Hepatocyte (in vitro differentiated cells): ENCODE data around the gene ZNF709. TPM values are rescaled to one million over a fixed set of nuclear protein-coding genes. Genes with fewer than 3 reads are reported as not detected.
"Not testable (repeated sequence)": the region's sequence is repeated elsewhere in the genome, so short reads cannot be mapped to it uniquely, and the experiment has no call there.

ENCODE experiments used
- DNase-seq: peaks from one replicate; pipeline ENCODE4 v3.0.0-alpha.2; 2016; ENCODE audit warnings: low spot score
- H2AFZ ChIP-seq: fragments of 200-600 bp; sonication (generic); 2 replicates; pipeline ENCODE4 v1.6.0; 2016; ENCODE audit warnings: antibody characterized with exemption, mild to moderate bottlenecking
- H3K27ac ChIP-seq: fragments of 200-600 bp; sonication (generic); 2 replicates; pipeline ENCODE4 v1.5.1; 2016; ENCODE audit warnings: mild to moderate bottlenecking
- H3K27me3 ChIP-seq: fragments of 200-600 bp; sonication (generic); 2 replicates; pipeline ENCODE4 v1.6.1; 2016
- H3K36me3 ChIP-seq: fragments of 200-600 bp; sonication (generic); replicated peaks from 2 replicates; pipeline ENCODE4 v1.5.1; 2016; ENCODE audit warnings: low read depth; ENCODE audit not compliant: insufficient read depth
- H3K4me1 ChIP-seq: fragments of 200-600 bp; sonication (generic); 2 replicates; pipeline ENCODE4 v1.5.1; 2016; ENCODE audit warnings: mild to moderate bottlenecking, moderate library complexity; ENCODE audit not compliant: insufficient read depth
- H3K4me2 ChIP-seq: fragments of 200-600 bp; sonication (generic); 2 replicates; pipeline ENCODE4 v1.6.0; 2016
- H3K4me3 ChIP-seq: fragments of 200-600 bp; sonication (generic); 2 replicates; pipeline ENCODE4 v1.5.1; 2016; ENCODE audit warnings: mild to moderate bottlenecking
- H3K79me2 ChIP-seq: fragments of 200-600 bp; sonication (generic); 2 replicates; pipeline ENCODE4 v1.6.0; 2017; ENCODE audit warnings: mild to moderate bottlenecking
- H3K9me2 ChIP-seq: fragments of 200-600 bp; sonication (generic); replicated peaks from 2 replicates; pipeline ENCODE4 v1.6.0; 2017; ENCODE audit warnings: mild to moderate bottlenecking; ENCODE audit not compliant: insufficient read depth
- H3K9me3 ChIP-seq: fragments of 200-600 bp; sonication (generic); 2 replicates; pipeline ENCODE4 v1.5.1; 2016; ENCODE audit warnings: low read depth, mild to moderate bottlenecking
- H4K20me1 ChIP-seq: fragments of 200-600 bp; sonication (generic); 2 replicates; pipeline ENCODE4 v1.6.0; 2016; ENCODE audit warnings: mild to moderate bottlenecking; ENCODE audit not compliant: insufficient read depth, poor library complexity, severe bottlenecking
- CTCF ChIP-seq: fragments of 200-600 bp; sonication (generic); IDR thresholded peaks from 2 replicates; pipeline ENCODE4 v1.5.1; 2016; ENCODE audit warnings: antibody characterized with exemption, mild to moderate bottlenecking; ENCODE audit not compliant: poor library complexity
- EZH2 ChIP-seq: fragments of 200-600 bp; sonication (generic); IDR thresholded peaks from 2 replicates; pipeline ENCODE4 v1.6.1; 2016; ENCODE audit warnings: antibody characterized with exemption, mild to moderate bottlenecking, borderline replicate concordance
- EZH2phosphoT487 ChIP-seq: fragments of 200-600 bp; sonication (generic); IDR thresholded peaks from one replicate; pipeline ENCODE4 v1.6.1; 2018; ENCODE audit warnings: antibody characterized with exemption, mild to moderate bottlenecking, low read depth, moderate library complexity; ENCODE audit not compliant: unreplicated experiment, severe bottlenecking
- WGBS: methylation state at CpG from one replicate; pipeline ENCODE4 v1.1.6; 2016; ENCODE audit warnings: low lambda C conversion rate; ENCODE audit errors: missing lambda C conversion rate; 5-methylcytosine and 5-hydroxymethylcytosine counted together
- polyA plus RNA-seq: library from polyadenylated mRNA; unstranded; fragments of >200 nt; fragmentation: Nextera tagmentation; extraction: Ambion mirVana; gene quantifications from 2 replicates; pipeline ENCODE4 v1.2.1, GENCODE V29; 2016
- total RNA-seq: library from RNA; depleted of rRNA; stranded (reverse); fragments of >200 nt; gene quantifications from 2 replicates; pipeline ENCODE4 v1.2.3, GENCODE V29; 2014

Gene ZNF709
- total and polyA plus RNA-seq, 2 experiments from 2014 or later: 0.63 to 4.0 TPM

GRCh38 chr19:12453495-12453894 lies 31.1 kb downstream of the ZNF709 start:
- Histone ChIP-seq H4K20me1 (no peaks in the 10 kb centered on the region), H3K36me3 (no peaks in the 10 kb centered on the region), H3K4me2 (no peak overlapping the region)

GRCh38 chr19:12450844-12451243 lies 33.8 kb downstream of the ZNF709 start:
- Histone ChIP-seq H3K4me1 (no peaks in the 10 kb centered on the region), H4K20me1 (no peaks in the 10 kb centered on the region), H3K9me2 (no peaks in the 10 kb centered on the region), H3K4me3 (no peak overlapping the region), H3K79me2 (no peaks in the 10 kb centered on the region), H3K36me3 (no peaks in the 10 kb centered on the region), H3K9me3 (peaks cover 18% of the 10 kb centered on the region), H2AFZ (no peak overlapping the region), H3K27me3 (no peaks in the 10 kb centered on the region), H3K4me2 (no peak overlapping the region), H3K27ac (no peak overlapping the region)
- DNase-seq: no peak
- 95% methylated on average over 10 of the region's 10 CpGs for WGBS
- no peak for TF ChIP-seq CTCF
- no peak for TF ChIP-seq EZH2phosphoT487
- TF ChIP-seq EZH2: no peak

More at GRCh38 chr19:12453495-12453894, 31.1 kb downstream of the ZNF709 start:
- Histone ChIP-seq H3K9me2 (no peaks in the 10 kb centered on the region), H3K27me3 (no peaks in the 10 kb centered on the region), H3K79me2 (no peaks in the 10 kb centered on the region), H3K27ac (no peak overlapping the region), H3K4me1 (no peaks in the 10 kb centered on the region), H3K9me3 (peaks cover 23% of the 10 kb centered on the region), H2AFZ (no peak overlapping the region), H3K4me3 (no peak overlapping the region)
- no peak for DNase-seq
- TF ChIP-seq EZH2phosphoT487: no peak
- TF ChIP-seq CTCF: no peak
- TF ChIP-seq EZH2: no peak
- 82% methylated on average over 6 of the region's 6 CpGs for WGBS

- no peak overlapping the region for H3K27ac ChIP-seq
- no peak overlapping the region for H2AFZ ChIP-seq
- H3K4me2 ChIP-seq: no peak overlapping the region
- WGBS: 95% methylated on average over 2 of the region's 2 CpGs
- no peak for TF ChIP-seq EZH2
- H3K9me2 ChIP-seq: no peaks in the 10 kb centered on the region
- H3K9me3 ChIP-seq: peaks cover 3% of the 10 kb centered on the region
- no peaks in the 10 kb centered on the region for H3K79me2 ChIP-seq
- H3K36me3 ChIP-seq: no peaks in the 10 kb centered on the region
- H3K27me3 ChIP-seq: no peaks in the 10 kb centered on the region
- H3K4me3 ChIP-seq: no peak overlapping the region
- no peak for DNase-seq
- no peaks in the 10 kb centered on the region for H3K4me1 ChIP-seq
- H4K20me1 ChIP-seq: no peaks in the 10 kb centered on the region
These were observed 35.8 kb downstream of the ZNF709 start for GRCh38 chr19:12448808-12449207.

- no peaks in the 10 kb centered on the region for H4K20me1 ChIP-seq
- under 1% methylated on average over 38 of the region's 59 CpGs for WGBS
- peak within 1 kb of the TSS; percentile 83 for H3K4me3 ChIP-seq
- no peaks in the 10 kb centered on the region for H3K36me3 ChIP-seq
- TF ChIP-seq CTCF (peak; percentile 6), EZH2 (no peak), EZH2phosphoT487 (no peak)
- H3K4me1 ChIP-seq: no peaks in the 10 kb centered on the region
- peak within 1 kb of the TSS; percentile 70 for H2AFZ ChIP-seq
- H3K9me2 ChIP-seq: no peaks in the 10 kb centered on the region
- no peaks in the 10 kb centered on the region for H3K9me3 ChIP-seq
- peak; percentile 98 for DNase-seq
- peak within 1 kb of the TSS; percentile 94 for H3K27ac ChIP-seq
- no peaks in the 10 kb centered on the region for H3K27me3 ChIP-seq
- peak within 1 kb of the TSS; percentile 89 for H3K4me2 ChIP-seq
- H3K79me2 ChIP-seq: peaks cover 5% of the 10 kb centered on the region
These were observed 43.9 kb downstream of the ZNF709 start, which contains the start of gene ZNF443 for GRCh38 chr19:12440541-12441316. TSS of gene ZNF443 (minus strand) at chr19:12441021. CDS start at chr19:12440914, 107 bp downstream.

- not testable (repeated sequence) for H3K9me3 ChIP-seq, H3K4me1 ChIP-seq, H3K9me2 ChIP-seq, H4K20me1 ChIP-seq, H3K36me3 ChIP-seq, H3K79me2 ChIP-seq, H3K27me3 ChIP-seq
- Histone ChIP-seq H2AFZ (peak overlapping the region; percentile 70), H3K4me3 (peak overlapping the region; percentile 83), H3K27ac (peak overlapping the region; percentile 94), H3K4me2 (peak overlapping the region; percentile 89)
- WGBS: under 1% methylated on average over 23 of the region's 28 CpGs
- peak; percentile 28 for DNase-seq
These were observed 44.7 kb downstream of the ZNF709 start for GRCh38 chr19:12439686-12440540.
